ENCODE results near the gene TCTN3. TPM values are rescaled to one million over a fixed set of nuclear protein-coding genes. Genes with fewer than 3 reads are reported as not detected.

Gene TCTN3
- total RNA-seq, 1 donor from 2014 or later = 44.3 TPM

- TF ChIP-seq, protein P1, sequence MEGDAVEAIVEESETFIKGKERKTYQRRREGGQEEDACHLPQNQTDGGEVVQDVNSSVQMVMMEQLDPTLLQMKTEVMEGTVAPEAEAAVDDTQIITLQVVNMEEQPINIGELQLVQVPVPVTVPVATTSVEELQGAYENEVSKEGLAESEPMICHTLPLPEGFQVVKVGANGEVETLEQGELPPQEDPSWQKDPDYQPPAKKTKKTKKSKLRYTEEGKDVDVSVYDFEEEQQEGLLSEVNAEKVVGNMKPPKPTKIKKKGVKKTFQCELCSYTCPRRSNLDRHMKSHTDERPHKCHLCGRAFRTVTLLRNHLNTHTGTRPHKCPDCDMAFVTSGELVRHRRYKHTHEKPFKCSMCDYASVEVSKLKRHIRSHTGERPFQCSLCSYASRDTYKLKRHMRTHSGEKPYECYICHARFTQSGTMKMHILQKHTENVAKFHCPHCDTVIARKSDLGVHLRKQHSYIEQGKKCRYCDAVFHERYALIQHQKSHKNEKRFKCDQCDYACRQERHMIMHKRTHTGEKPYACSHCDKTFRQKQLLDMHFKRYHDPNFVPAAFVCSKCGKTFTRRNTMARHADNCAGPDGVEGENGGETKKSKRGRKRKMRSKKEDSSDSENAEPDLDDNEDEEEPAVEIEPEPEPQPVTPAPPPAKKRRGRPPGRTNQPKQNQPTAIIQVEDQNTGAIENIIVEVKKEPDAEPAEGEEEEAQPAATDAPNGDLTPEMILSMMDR (IDR thresholded peaks at IDR 0.05; ENCODE audit: insufficient read depth, low read depth, low read length) = no peak
- TF ChIP-seq EZH2 (IDR thresholded peaks at IDR 0.05; ENCODE audit: insufficient read depth, low read length) = no peak
- Histone ChIP-seq H3K79me2 (ENCODE audit: insufficient read depth, low read length) (peaks cover 17% of the 10 kb centered on the region), H4K20me1 (ENCODE audit: insufficient read depth, low read length) (peaks cover 55% of the 10 kb centered on the region), H3K4me1 (ENCODE audit: insufficient read depth, low read length) (no peaks in the 10 kb centered on the region), H3K9me3 (ENCODE audit: insufficient read depth, low read depth, low read length) (no peaks in the 10 kb centered on the region), H3K4me2 (ENCODE audit: low read length) (no peak overlapping the region), H3K27ac (ENCODE audit: low read depth, low read length) (no peak overlapping the region), H3K36me3 (ENCODE audit: insufficient read depth, low read length) (peaks cover 81% of the 10 kb centered on the region), H3K27me3 (ENCODE audit: insufficient read depth, low read length) (no peaks in the 10 kb centered on the region), H3K9ac (ENCODE audit: low read length) (no peak overlapping the region), H3K4me3 (ENCODE audit: insufficient read depth, low read depth, low read length) (no peak overlapping the region), H2AFZ (ENCODE audit: low read depth, low read length) (no peak overlapping the region)
- Mint-ChIP-seq H3K27me3 (ENCODE audit: low read depth, unreplicated experiment) (no peaks in the 10 kb centered on the region), H3K9me3 (ENCODE audit: unreplicated experiment) (no peaks in the 10 kb centered on the region), H3K4me1 (ENCODE audit: low read depth, unreplicated experiment) (no peaks in the 10 kb centered on the region), H3K27ac (ENCODE audit: unreplicated experiment) (no peak overlapping the region), H3K4me3 (ENCODE audit: unreplicated experiment) (no peak overlapping the region), H3K36me3 (ENCODE audit: low read depth, unreplicated experiment) (peaks cover 23% of the 10 kb centered on the region)
- DNase-seq (ENCODE audit: low read depth) (no peak), FAIRE-seq (no peak)
These were observed 55.8 kb downstream of the TCTN3 start for GRCh38 chr10:95637911-95638310.

GRCh38 chr10:95637140-95637539 is 56.6 kb downstream of the TCTN3 start:
- no peak for FAIRE-seq
- TF ChIP-seq, protein P1 (IDR thresholded peaks at IDR 0.05; ENCODE audit: insufficient read depth, low read depth, low read length) = no peak
- no peak for TF ChIP-seq EZH2 (IDR thresholded peaks at IDR 0.05; ENCODE audit: insufficient read depth, low read length)
- Mint-ChIP-seq H3K4me3 (ENCODE audit: unreplicated experiment) (no peak overlapping the region), H3K27me3 (ENCODE audit: low read depth, unreplicated experiment) (no peaks in the 10 kb centered on the region), H3K36me3 (ENCODE audit: low read depth, unreplicated experiment) (peaks cover 22% of the 10 kb centered on the region), H3K4me1 (ENCODE audit: low read depth, unreplicated experiment) (no peaks in the 10 kb centered on the region), H3K27ac (ENCODE audit: unreplicated experiment) (no peak overlapping the region), H3K9me3 (ENCODE audit: unreplicated experiment) (no peaks in the 10 kb centered on the region)
- no peaks in the 10 kb centered on the region for H3K27me3 ChIP-seq (ENCODE audit: insufficient read depth, low read length)
- H3K79me2 ChIP-seq (ENCODE audit: insufficient read depth, low read length) = peaks cover 10% of the 10 kb centered on the region
- H4K20me1 ChIP-seq (ENCODE audit: insufficient read depth, low read length) = peaks cover 47% of the 10 kb centered on the region
- DNase-seq (ENCODE audit: low read depth) = no peak
- H3K27ac ChIP-seq (ENCODE audit: low read depth, low read length) = no peak overlapping the region
- H3K9me3 ChIP-seq (ENCODE audit: insufficient read depth, low read depth, low read length) = no peaks in the 10 kb centered on the region
- H3K36me3 ChIP-seq (ENCODE audit: insufficient read depth, low read length) = peaks cover 79% of the 10 kb centered on the region
- H3K4me1 ChIP-seq (ENCODE audit: insufficient read depth, low read length) = no peaks in the 10 kb centered on the region
- no peak overlapping the region for H3K9ac ChIP-seq (ENCODE audit: low read length)
- no peak overlapping the region for H3K4me3 ChIP-seq (ENCODE audit: insufficient read depth, low read depth, low read length)
- H3K4me2 ChIP-seq (ENCODE audit: low read length) = no peak overlapping the region
- H2AFZ ChIP-seq (ENCODE audit: low read depth, low read length) = no peak overlapping the region

DNA sequence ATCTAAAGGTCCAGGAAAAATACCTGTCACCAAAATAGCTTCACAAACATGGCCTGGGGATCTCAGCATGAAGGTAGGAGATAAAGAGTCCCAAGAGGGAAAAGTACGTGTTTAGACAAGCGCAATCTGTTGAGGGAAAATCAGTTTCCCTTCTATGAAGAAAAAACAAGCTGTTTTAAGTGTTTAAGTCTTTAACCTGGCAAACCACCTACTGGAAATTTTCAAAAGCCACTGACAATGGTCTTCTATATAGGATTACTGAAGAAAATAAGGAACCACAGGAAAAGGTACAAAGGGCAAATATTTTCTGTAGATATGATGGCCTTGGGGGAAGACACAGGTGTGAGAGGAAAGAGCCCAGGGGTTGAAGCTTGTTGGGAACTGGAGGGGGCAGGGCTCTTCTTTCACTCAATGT is 58.4 kb downstream of the TCTN3 start:
- no peak for TF ChIP-seq EZH2 (IDR thresholded peaks at IDR 0.05; ENCODE audit: insufficient read depth, low read length)
- TF ChIP-seq, protein P1 (IDR thresholded peaks at IDR 0.05; ENCODE audit: insufficient read depth, low read depth, low read length) = no peak
- peaks cover 78% of the 10 kb centered on the region for H3K36me3 ChIP-seq (ENCODE audit: insufficient read depth, low read length)

More for the DNA sequence above, 58.4 kb downstream of the TCTN3 start:
- H3K79me2 ChIP-seq (ENCODE audit: insufficient read depth, low read length) = peaks cover 11% of the 10 kb centered on the region
- Mint-ChIP-seq H3K4me3 (ENCODE audit: unreplicated experiment) (no peak overlapping the region), H3K36me3 (ENCODE audit: low read depth, unreplicated experiment) (peaks cover 23% of the 10 kb centered on the region), H3K27ac (ENCODE audit: unreplicated experiment) (no peak overlapping the region), H3K27me3 (ENCODE audit: low read depth, unreplicated experiment) (no peaks in the 10 kb centered on the region), H3K4me1 (ENCODE audit: low read depth, unreplicated experiment) (no peaks in the 10 kb centered on the region), H3K9me3 (ENCODE audit: unreplicated experiment) (no peaks in the 10 kb centered on the region)
- H3K4me2 ChIP-seq (ENCODE audit: low read length) = no peak overlapping the region
- no peaks in the 10 kb centered on the region for H3K9me3 ChIP-seq (ENCODE audit: insufficient read depth, low read depth, low read length)
- FAIRE-seq (no peak), DNase-seq (ENCODE audit: low read depth) (no peak)
- H3K9ac ChIP-seq (ENCODE audit: low read length) = no peak overlapping the region
- no peak overlapping the region for H2AFZ ChIP-seq (ENCODE audit: low read depth, low read length)
- H3K27me3 ChIP-seq (ENCODE audit: insufficient read depth, low read length) = no peaks in the 10 kb centered on the region
- peaks cover 46% of the 10 kb centered on the region for H4K20me1 ChIP-seq (ENCODE audit: insufficient read depth, low read length)
- H3K27ac ChIP-seq (ENCODE audit: low read depth, low read length) = no peak overlapping the region
- H3K4me1 ChIP-seq (ENCODE audit: insufficient read depth, low read length) = no peaks in the 10 kb centered on the region
- no peak overlapping the region for H3K4me3 ChIP-seq (ENCODE audit: insufficient read depth, low read depth, low read length)
